Activated T-cell treated with anti-CD3 and anti-CD28 coated beads, Interleukin-2, amount 50 U/mL, for 72 hours (primary cell): Measurements from ENCODE around the gene SPATA31D1. TPM values are rescaled to one million over a fixed set of nuclear protein-coding genes. Genes with fewer than 3 reads are reported as not detected.

Experiments
- ATAC-seq, 2 donors: fragments of 150-1000 bp; cut with Tn5 transposase; replicated peaks in 1 of 2; 2 replicates each; pipeline ENCODE4 v1.10.0; 2021; ENCODE audit warnings: moderate library complexity in 2 of 2, mild to moderate bottlenecking in 1 of 2
- DNase-seq, 2 donors: peaks; one replicate each; pipeline ENCODE4 v3.0.0; 2021 to 2022; ENCODE audit warnings: mixed read lengths in 1 of 2
- H3K27ac Mint-ChIP-seq: one replicate; pipeline ENCODE4 v1.8.0; 2022; ENCODE audit warnings: mild to moderate bottlenecking, moderate library complexity, mixed read lengths
- H3K27me3 Mint-ChIP-seq: one replicate; pipeline ENCODE4 v1.8.0; 2022; ENCODE audit warnings: low read depth, mixed read lengths
- H3K36me3 Mint-ChIP-seq, 2 donors: one replicate each; pipeline ENCODE4 v1.8.0; 2022; ENCODE audit warnings: mixed read lengths in 2 of 2, mild to moderate bottlenecking in 1 of 2; ENCODE audit not compliant: insufficient read depth in 2 of 2
- H3K4me1 Mint-ChIP-seq: one replicate; pipeline ENCODE4 v1.8.0; 2022; ENCODE audit warnings: low read depth, mixed read lengths
- H3K4me3 Mint-ChIP-seq, 2 donors: one replicate each; pipeline ENCODE4 v1.8.0; 2022; ENCODE audit warnings: mild to moderate bottlenecking in 2 of 2, mixed read lengths in 2 of 2, moderate library complexity in 2 of 2
- H3K9me3 Mint-ChIP-seq, 2 donors: one replicate each; pipeline ENCODE4 v1.8.0; 2022; ENCODE audit warnings: mixed read lengths in 2 of 2
- total RNA-seq, 2 donors: library from RNA; stranded (reverse); gene quantifications; one replicate each; pipeline ENCODE4 v1.2.3, GENCODE V29; 2022

Gene SPATA31D1
- total RNA-seq, 2 donors from 2014 or later, result not detected

DNA sequence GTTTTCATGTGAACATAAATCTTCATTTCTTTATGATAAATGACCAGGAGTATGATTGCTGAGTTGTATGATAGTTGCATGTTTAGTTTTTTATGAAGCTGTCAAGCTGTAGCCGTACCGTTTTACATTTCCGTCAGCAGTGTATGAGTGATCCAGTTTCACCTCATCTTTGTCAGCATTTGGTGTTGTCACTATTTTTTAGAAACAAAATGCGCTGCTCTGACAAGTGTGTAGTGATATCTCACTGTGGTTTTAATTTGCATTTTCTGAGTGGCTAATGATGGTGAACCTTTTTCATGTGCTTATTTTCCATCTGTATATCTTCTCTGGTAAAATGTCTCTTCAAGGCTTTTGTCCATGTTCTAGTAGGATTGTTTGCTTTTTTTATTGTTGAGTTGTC lies 6.7 kb upstream of the SPATA31D1 start:
- ATAC-seq, result no peak
- no peak for DNase-seq
- Mint-ChIP-seq H3K27me3 (no peaks in the 10 kb centered on the region), H3K36me3 (no peaks in the 10 kb centered on the region), H3K9me3 (peaks cover 4 to 6% of the 10 kb centered on the region in 2 donors), H3K4me1 (no peaks in the 10 kb centered on the region), H3K4me3 (no peak overlapping the region), H3K27ac (no peak overlapping the region)

- DNase-seq (no peak), ATAC-seq (no peak)
- no peaks in the 10 kb centered on the region for H3K4me1 Mint-ChIP-seq
- H3K27me3 Mint-ChIP-seq, result no peaks in the 10 kb centered on the region
- no peak overlapping the region for H3K27ac Mint-ChIP-seq
- H3K9me3 Mint-ChIP-seq, result peaks cover 2 to 4% of the 10 kb centered on the region in 2 donors
- no peaks in the 10 kb centered on the region for H3K36me3 Mint-ChIP-seq
- no peak overlapping the region for H3K4me3 Mint-ChIP-seq
These were observed 3.6 kb upstream of the SPATA31D1 start for GRCh38 chr9:81984928-81985327.

DNA sequence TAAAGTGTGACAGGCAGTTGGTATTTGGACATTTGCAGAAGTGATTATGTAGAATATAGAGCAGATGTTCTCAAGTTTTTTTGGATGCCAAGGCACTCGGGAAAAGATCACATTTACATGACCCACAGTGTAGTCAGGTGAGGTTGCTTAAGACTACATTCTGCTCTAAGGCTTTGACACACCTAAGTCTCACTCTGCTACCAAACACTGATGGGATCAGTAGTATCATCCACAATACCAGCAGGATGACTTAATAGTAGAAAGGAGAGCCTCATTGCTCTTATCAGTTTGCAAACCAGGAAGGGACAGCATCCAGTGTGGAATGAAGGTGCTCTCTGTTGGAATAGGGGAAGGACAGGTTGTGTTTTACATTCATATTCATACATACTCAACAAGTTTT lies 2.5 kb upstream of the SPATA31D1 start:
- H3K27me3 Mint-ChIP-seq, result no peaks in the 10 kb centered on the region
- no peak overlapping the region for H3K27ac Mint-ChIP-seq

DNA sequence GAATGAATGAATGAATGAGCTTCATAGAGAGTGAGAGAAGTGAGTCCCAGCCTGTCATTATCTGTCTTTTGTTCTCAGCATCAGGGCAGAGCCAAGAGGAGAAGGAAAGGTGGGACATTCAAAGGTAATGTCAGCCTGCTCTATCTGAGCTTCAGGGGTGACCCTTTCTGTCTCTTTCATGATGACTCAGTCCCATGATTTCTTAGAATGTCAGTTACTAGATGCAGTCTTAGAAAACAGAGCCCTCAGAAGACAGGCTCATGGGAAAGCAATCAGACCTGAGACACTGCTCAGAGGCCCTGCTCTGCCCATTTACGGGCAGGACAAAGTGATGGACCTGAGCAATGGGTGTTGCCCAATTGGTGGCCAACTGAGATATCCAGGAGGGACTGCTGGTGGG lies 1.1 kb downstream of the SPATA31D1 start:
- DNase-seq (no peak), ATAC-seq (no peak)
- Mint-ChIP-seq H3K27ac (no peak overlapping the region), H3K27me3 (no peaks in the 10 kb centered on the region), H3K36me3 (peaks cover 2 to 5% of the 10 kb centered on the region in 2 donors), H3K4me3 (no peak overlapping the region), H3K4me1 (no peaks in the 10 kb centered on the region), H3K9me3 (peaks cover 4% of the 10 kb centered on the region in 2 donors)

More for the DNA sequence above, 2.5 kb upstream of the SPATA31D1 start:
- peaks cover 2 to 4% of the 10 kb centered on the region in 2 donors for H3K9me3 Mint-ChIP-seq
- ATAC-seq (no peak), DNase-seq (no peak)
- no peak overlapping the region for H3K4me3 Mint-ChIP-seq
- H3K36me3 Mint-ChIP-seq, result no peaks in the 10 kb centered on the region
- H3K4me1 Mint-ChIP-seq, result no peaks in the 10 kb centered on the region

DNA sequence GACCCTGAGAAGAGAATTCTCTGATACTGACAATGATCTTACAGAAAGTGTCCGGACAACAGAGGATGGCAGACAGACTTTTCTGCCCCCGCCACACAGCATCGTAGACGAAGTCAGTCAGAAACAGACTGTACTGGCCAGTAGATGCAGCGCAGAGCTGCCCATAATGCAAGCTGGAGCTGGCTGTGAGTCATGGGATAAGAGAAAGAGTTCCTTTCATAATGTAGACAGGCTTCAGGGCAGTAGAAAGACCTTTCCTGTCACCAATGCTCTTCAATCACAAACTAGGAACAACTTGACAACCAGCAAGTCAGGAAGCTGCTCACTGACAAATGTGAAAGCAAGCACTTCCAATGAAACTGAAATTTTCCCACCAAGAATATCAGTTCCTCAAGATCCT lies 5.1 kb downstream of the SPATA31D1 start:
- H3K27me3 Mint-ChIP-seq, result no peaks in the 10 kb centered on the region
- DNase-seq, result no peak
- no peaks in the 10 kb centered on the region for H3K4me1 Mint-ChIP-seq
- H3K9me3 Mint-ChIP-seq, result peaks cover 10 to 12% of the 10 kb centered on the region in 2 donors
- peaks cover 2 to 5% of the 10 kb centered on the region in 2 donors for H3K36me3 Mint-ChIP-seq
- no peak for ATAC-seq
- no peak overlapping the region for H3K27ac Mint-ChIP-seq
- H3K4me3 Mint-ChIP-seq, result no peak overlapping the region

GRCh38 chr9:81999806-82000205 lies 11.2 kb downstream of the SPATA31D1 start:
- no peaks in the 10 kb centered on the region for H3K36me3 Mint-ChIP-seq
- H3K4me1 Mint-ChIP-seq, result no peaks in the 10 kb centered on the region
- no peak overlapping the region for H3K4me3 Mint-ChIP-seq
- ATAC-seq (no peak), DNase-seq (no peak)
- no peak overlapping the region for H3K27ac Mint-ChIP-seq
- no peaks in the 10 kb centered on the region for H3K27me3 Mint-ChIP-seq
- peaks cover 10 to 12% of the 10 kb centered on the region in 2 donors for H3K9me3 Mint-ChIP-seq

GRCh38 chr9:82010711-82011110 lies 22.1 kb downstream of the SPATA31D1 start:
- Mint-ChIP-seq H3K27me3 (no peaks in the 10 kb centered on the region), H3K36me3 (peaks cover 0 to 2% of the 10 kb centered on the region in 2 donors), H3K9me3 (peaks cover 11 to 14% of the 10 kb centered on the region in 2 donors), H3K4me3 (no peak overlapping the region), H3K4me1 (no peaks in the 10 kb centered on the region), H3K27ac (no peak overlapping the region)
- ATAC-seq (no peak), DNase-seq (no peak)

DNA sequence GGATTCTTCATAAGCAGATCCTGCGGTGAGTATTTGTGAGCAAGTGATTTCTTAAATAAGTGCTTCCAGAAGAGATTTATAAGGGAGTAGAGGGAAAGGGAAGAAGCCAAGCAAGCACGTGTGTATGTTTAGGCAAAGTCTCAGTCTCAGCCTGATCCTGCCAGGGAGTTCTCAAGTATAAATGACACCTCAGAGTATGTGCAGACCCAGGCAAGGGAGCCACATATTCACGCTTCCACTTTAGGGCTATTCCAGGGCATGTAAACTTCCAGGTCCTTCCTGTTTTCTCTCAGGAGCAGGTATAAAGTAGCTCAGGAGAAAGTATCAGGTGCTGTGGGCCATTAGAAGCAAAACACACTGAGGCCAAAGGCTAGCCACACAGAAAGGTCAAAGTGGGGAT lies 22.6 kb downstream of the SPATA31D1 start:
- Mint-ChIP-seq H3K4me3 (no peak overlapping the region), H3K36me3 (peaks cover 0 to 2% of the 10 kb centered on the region in 2 donors), H3K27me3 (no peaks in the 10 kb centered on the region), H3K9me3 (peaks cover 11 to 14% of the 10 kb centered on the region in 2 donors), H3K27ac (no peak overlapping the region), H3K4me1 (no peaks in the 10 kb centered on the region)
- ATAC-seq, result no peak
- DNase-seq, result no peak

- Mint-ChIP-seq H3K4me1 (no peaks in the 10 kb centered on the region), H3K27me3 (no peaks in the 10 kb centered on the region), H3K9me3 (peaks cover 13 to 14% of the 10 kb centered on the region in 2 donors), H3K36me3 (peaks cover 0 to 2% of the 10 kb centered on the region in 2 donors), H3K27ac (no peak overlapping the region), H3K4me3 (no peak overlapping the region)
- no peak for DNase-seq
- ATAC-seq, result no peak
These were observed 23.7 kb downstream of the SPATA31D1 start for GRCh38 chr9:82012276-82012675.

- H3K36me3 Mint-ChIP-seq, result peaks cover 0 to 6% of the 10 kb centered on the region in 2 donors
- H3K27ac Mint-ChIP-seq, result no peak overlapping the region
- H3K4me1 Mint-ChIP-seq, result no peaks in the 10 kb centered on the region
- ATAC-seq (no peak), DNase-seq (no peak)
- no peaks in the 10 kb centered on the region for H3K27me3 Mint-ChIP-seq
- no peak overlapping the region for H3K4me3 Mint-ChIP-seq
- H3K9me3 Mint-ChIP-seq, result peaks cover under 1 to 2% of the 10 kb centered on the region in 2 donors
These were observed 31.8 kb downstream of the SPATA31D1 start for GRCh38 chr9:82020331-82020730.

DNA sequence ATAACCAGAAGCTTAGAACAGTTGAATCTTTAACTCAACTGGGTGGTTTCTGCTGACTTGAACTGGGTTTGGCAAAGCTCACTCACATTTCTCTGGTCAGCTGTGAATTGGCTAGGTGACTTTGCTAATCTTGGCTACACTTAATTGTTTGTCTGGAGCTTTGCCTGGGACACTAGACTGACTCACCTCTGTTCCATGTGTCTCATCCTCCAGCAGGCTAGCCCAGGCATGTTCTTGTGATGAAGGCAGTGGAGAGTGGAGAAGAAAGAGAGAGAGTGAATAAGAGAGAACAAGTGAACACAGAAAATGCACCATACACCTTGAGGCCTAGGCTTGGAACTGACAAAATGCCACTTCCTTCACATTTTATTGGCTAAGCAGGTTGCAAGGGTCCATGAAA lies 32.6 kb downstream of the SPATA31D1 start:
- Mint-ChIP-seq H3K4me3 (no peak overlapping the region), H3K9me3 (peaks cover 0 to 2% of the 10 kb centered on the region in 2 donors), H3K4me1 (no peaks in the 10 kb centered on the region), H3K36me3 (peaks cover 0 to 6% of the 10 kb centered on the region in 2 donors), H3K27me3 (no peaks in the 10 kb centered on the region), H3K27ac (no peak overlapping the region)
- DNase-seq (no peak), ATAC-seq (no peak)

DNA sequence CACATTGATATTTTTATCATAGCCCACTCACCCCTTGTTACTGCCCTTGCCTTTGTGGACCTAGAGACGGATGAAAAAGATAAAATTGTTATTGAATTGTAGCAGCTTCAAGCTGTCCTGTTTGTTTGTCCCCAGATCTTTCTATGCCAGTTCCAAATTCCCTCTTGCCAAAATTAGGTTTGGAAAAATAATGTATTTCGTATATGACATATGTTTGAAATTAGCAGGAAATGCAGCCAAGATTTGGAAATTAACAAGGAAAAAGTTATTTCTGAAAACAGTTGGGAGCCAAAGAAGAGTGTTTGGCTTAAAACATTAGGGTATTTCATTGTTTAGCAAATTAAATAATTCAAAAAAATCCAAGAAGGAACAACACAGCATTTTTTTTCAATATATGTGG lies 33.5 kb downstream of the SPATA31D1 start:
- Mint-ChIP-seq H3K4me3 (no peak overlapping the region), H3K27me3 (no peaks in the 10 kb centered on the region), H3K9me3 (no peaks in the 10 kb centered on the region), H3K4me1 (no peaks in the 10 kb centered on the region), H3K36me3 (peaks cover 0 to 6% of the 10 kb centered on the region in 2 donors), H3K27ac (no peak overlapping the region)
- ATAC-seq, result no peak
- DNase-seq, result no peak

GRCh38 chr9:82024908-82025307 lies 36.3 kb downstream of the SPATA31D1 start:
- no peaks in the 10 kb centered on the region for H3K27me3 Mint-ChIP-seq
- DNase-seq, result no peak
- no peaks in the 10 kb centered on the region for H3K4me1 Mint-ChIP-seq
- H3K27ac Mint-ChIP-seq, result no peak overlapping the region
- H3K9me3 Mint-ChIP-seq, result peaks cover 0 to 2% of the 10 kb centered on the region in 2 donors
- H3K36me3 Mint-ChIP-seq, result no peaks in the 10 kb centered on the region
- no peak overlapping the region for H3K4me3 Mint-ChIP-seq
- ATAC-seq, result no peak

- Mint-ChIP-seq H3K27ac (no peak overlapping the region), H3K27me3 (no peaks in the 10 kb centered on the region), H3K36me3 (no peaks in the 10 kb centered on the region), H3K4me3 (no peak overlapping the region), H3K4me1 (no peaks in the 10 kb centered on the region), H3K9me3 (peaks cover 2 to 3% of the 10 kb centered on the region in 2 donors)
- DNase-seq, result no peak
- no peak for ATAC-seq
These were observed 43.1 kb downstream of the SPATA31D1 start for GRCh38 chr9:82031538-82032280.
